ENCODE data around the gene CRYL1. TPM values are rescaled to one million over a fixed set of nuclear protein-coding genes. Genes with fewer than 3 reads are reported as not detected.

The CRYL1 gene
- total and polyA plus RNA-seq, 2 of the 8 experiments (the other 6 are each of a cell fraction or from before 2014, with no cell fraction given) = 1.9 to 6.4 TPM

DNA sequence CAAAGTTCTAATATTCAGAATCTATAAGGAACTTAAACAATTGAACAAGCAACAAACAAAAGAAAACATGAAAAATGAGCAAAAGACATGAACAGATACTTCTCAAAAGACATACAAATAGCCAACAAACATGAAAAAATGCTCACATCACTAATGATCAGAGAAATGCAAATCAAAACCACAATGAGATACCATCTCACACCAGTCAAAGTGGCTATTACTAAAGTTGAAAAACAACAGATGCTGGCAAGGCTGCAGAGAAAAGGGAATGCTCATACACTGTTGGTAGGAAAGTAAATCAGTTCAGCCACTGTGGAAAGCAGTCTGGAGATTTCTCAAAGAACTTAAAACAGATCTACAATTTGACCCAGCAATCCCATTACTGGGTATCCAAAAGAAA lies 74.3 kb downstream of the CRYL1 start:
- Histone ChIP-seq H3K79me2 (ENCODE audit: control insufficient read depth in 1 of 2, insufficient read depth in 2 of 2, low read length in 2 of 2) (no peaks in the 10 kb centered on the region), H3K36me3 (ENCODE audit: control insufficient read depth in 2 of 4, insufficient read depth in 4 of 4, low read length in 3 of 4) (no peaks in the 10 kb centered on the region; a peak in 1 of 8 replicates), H3K56ac (replicated peaks; ENCODE audit: insufficient read length, low read depth, low read length) (no peak overlapping the region), H3K9ac (replicated peaks in 1 of 4; ENCODE audit: extremely low read depth in 1 of 4, low read depth in 3 of 4, low read length in 3 of 4) (no peak overlapping the region), H3K79me1 (ENCODE audit: low read depth, low read length) (no peaks in the 10 kb centered on the region), H3K18ac (ENCODE audit: extremely low read depth, low read length) (no peak overlapping the region), H3K4me1 (replicated peaks in 1 of 4; ENCODE audit: control insufficient read depth in 3 of 4, insufficient read depth in 4 of 4, low read length in 3 of 4) (no peaks in the 10 kb centered on the region), H2BK120ac (replicated peaks; ENCODE audit: low read depth, low read length) (no peak overlapping the region), H4K5ac (ENCODE audit: insufficient read length, low read depth, low read length) (no peak overlapping the region), H3K4me3 (ENCODE audit: extremely low read depth in 1 of 4, insufficient read depth in 2 of 4, low read depth in 3 of 4, low read length in 4 of 4) (no peak overlapping the region), H3K14ac (ENCODE audit: insufficient read length) (no peak overlapping the region), H2BK20ac (ENCODE audit: low read length) (no peak overlapping the region), H2AK5ac (ENCODE audit: low read depth, low read length) (no peak overlapping the region), H4K8ac (ENCODE audit: extremely low read depth, insufficient read depth, low read length) (no peak overlapping the region), H3K4me2 (ENCODE audit: insufficient read depth in 1 of 2, low read depth in 2 of 2, low read length in 2 of 2) (no peak overlapping the region), H2BK12ac (ENCODE audit: low read depth, low read length) (no peak overlapping the region), H3K23ac (ENCODE audit: insufficient read length) (no peak overlapping the region), H2BK15ac (ENCODE audit: low read length) (no peak overlapping the region), H2AFZ (ENCODE audit: low read length) (no peak overlapping the region), H4K91ac (replicated peaks; ENCODE audit: insufficient read length, low read length) (no peak overlapping the region), H3K4ac (replicated peaks; ENCODE audit: insufficient read length, low read depth, low read length) (no peak overlapping the region), H3K23me2 (ENCODE audit: low read depth, low read length) (no peaks in the 10 kb centered on the region; the same call in 1 of the 2 replicates), H2BK5ac (ENCODE audit: low read depth, low read length) (no peak overlapping the region), H3K27ac (ENCODE audit: low read depth, low read length) (no peak overlapping the region), H3K9me3 (ENCODE audit: insufficient read depth in 2 of 2, low read depth in 1 of 2, low read length in 1 of 2) (no peaks in the 10 kb centered on the region; a peak in 3 of 4 replicates), H3K27me3 (replicated peaks in 1 of 4; ENCODE audit: control insufficient read depth in 3 of 4, extremely low read depth in 1 of 4, insufficient read depth in 3 of 4, low read length in 3 of 4) (no peaks in the 10 kb centered on the region), H4K20me1 (replicated peaks in 1 of 2; ENCODE audit: control insufficient read depth in 1 of 2, insufficient read depth in 2 of 2, low read length in 2 of 2) (no peaks in the 10 kb centered on the region)
- POLR2A ChIA-PET (ENCODE audit: partially characterized antibody) = no interaction called here
- FAIRE-seq (no peak), DNase-seq (ENCODE audit: low read depth in 1 of 2, low spot score in 2 of 2) (no peak)
- CTCF ChIA-PET (ENCODE audit: partially characterized antibody) = no interaction called here
- TF ChIP-seq, protein P1, sequence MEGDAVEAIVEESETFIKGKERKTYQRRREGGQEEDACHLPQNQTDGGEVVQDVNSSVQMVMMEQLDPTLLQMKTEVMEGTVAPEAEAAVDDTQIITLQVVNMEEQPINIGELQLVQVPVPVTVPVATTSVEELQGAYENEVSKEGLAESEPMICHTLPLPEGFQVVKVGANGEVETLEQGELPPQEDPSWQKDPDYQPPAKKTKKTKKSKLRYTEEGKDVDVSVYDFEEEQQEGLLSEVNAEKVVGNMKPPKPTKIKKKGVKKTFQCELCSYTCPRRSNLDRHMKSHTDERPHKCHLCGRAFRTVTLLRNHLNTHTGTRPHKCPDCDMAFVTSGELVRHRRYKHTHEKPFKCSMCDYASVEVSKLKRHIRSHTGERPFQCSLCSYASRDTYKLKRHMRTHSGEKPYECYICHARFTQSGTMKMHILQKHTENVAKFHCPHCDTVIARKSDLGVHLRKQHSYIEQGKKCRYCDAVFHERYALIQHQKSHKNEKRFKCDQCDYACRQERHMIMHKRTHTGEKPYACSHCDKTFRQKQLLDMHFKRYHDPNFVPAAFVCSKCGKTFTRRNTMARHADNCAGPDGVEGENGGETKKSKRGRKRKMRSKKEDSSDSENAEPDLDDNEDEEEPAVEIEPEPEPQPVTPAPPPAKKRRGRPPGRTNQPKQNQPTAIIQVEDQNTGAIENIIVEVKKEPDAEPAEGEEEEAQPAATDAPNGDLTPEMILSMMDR (IDR thresholded peaks at IDR 0.05; ENCODE audit: control extremely low read depth in 1 of 3, insufficient read depth in 1 of 3, low read depth in 1 of 3, low read length in 3 of 3) = no peak
- no peak for TF ChIP-seq BRCA1 (IDR thresholded peaks at IDR 0.05; ENCODE audit: low read depth, low read length)
- no peak for TF ChIP-seq SIRT6 (IDR thresholded peaks at IDR 0.05; ENCODE audit: low read length)
- TF ChIP-seq CHD1 (IDR thresholded peaks at IDR 0.05; ENCODE audit: low read depth, low read length) = no peak
- TF ChIP-seq, protein P2, sequence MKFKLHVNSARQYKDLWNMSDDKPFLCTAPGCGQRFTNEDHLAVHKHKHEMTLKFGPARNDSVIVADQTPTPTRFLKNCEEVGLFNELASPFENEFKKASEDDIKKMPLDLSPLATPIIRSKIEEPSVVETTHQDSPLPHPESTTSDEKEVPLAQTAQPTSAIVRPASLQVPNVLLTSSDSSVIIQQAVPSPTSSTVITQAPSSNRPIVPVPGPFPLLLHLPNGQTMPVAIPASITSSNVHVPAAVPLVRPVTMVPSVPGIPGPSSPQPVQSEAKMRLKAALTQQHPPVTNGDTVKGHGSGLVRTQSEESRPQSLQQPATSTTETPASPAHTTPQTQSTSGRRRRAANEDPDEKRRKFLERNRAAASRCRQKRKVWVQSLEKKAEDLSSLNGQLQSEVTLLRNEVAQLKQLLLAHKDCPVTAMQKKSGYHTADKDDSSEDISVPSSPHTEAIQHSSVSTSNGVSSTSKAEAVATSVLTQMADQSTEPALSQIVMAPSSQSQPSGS (IDR thresholded peaks at IDR 0.05; ENCODE audit: low read length) = no peak
- no peak for TF ChIP-seq RNF2 (IDR thresholded peaks at IDR 0.05; ENCODE audit: borderline replicate concordance, low read depth, low read length, missing control alignments, poor library complexity, severe bottlenecking)
- TF ChIP-seq JUND (IDR thresholded peaks at IDR 0.05; ENCODE audit: low read length) = no peak
- TF ChIP-seq NRF1 (IDR thresholded peaks at IDR 0.05; ENCODE audit: low read depth, low read length) = no peak
- TF ChIP-seq, protein P3, sequence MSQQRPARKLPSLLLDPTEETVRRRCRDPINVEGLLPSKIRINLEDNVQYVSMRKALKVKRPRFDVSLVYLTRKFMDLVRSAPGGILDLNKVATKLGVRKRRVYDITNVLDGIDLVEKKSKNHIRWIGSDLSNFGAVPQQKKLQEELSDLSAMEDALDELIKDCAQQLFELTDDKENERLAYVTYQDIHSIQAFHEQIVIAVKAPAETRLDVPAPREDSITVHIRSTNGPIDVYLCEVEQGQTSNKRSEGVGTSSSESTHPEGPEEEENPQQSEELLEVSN (IDR thresholded peaks at IDR 0.05) = no peak
- TF ChIP-seq BACH1 (IDR thresholded peaks at IDR 0.05; ENCODE audit: low read length) = no peak
- TF ChIP-seq FOSL1 (IDR thresholded peaks at IDR 0.05; ENCODE audit: insufficient read depth, low read depth, low read length) = no peak
